Prostate gland (tissue), 2 donors: ENCODE measurements around the gene SPRED2.

ENCODE experiments used
- CTCF ChIP-seq, 4 experiments: fragments of 200-600 bp in 2 of 4; fragments of 450-650 bp in 2 of 4; sonication (generic) in 2 of 4; IDR thresholded peaks; 1 replicate in 3 of 4; 2 replicates in 1 of 4; pipeline ENCODE4 v1.5.1; 2016 to 2019; ENCODE audit warnings: antibody characterized with exemption in 4 of 4, mild to moderate bottlenecking in 2 of 4, moderate library complexity in 2 of 4
- POLR2A ChIP-seq: fragments of 450-650 bp; IDR thresholded peaks from one replicate; pipeline ENCODE4 v1.6.1; 2016; ENCODE audit warnings: antibody characterized with exemption, mild to moderate bottlenecking
- POLR2AphosphoS5 ChIP-seq: sonication (generic); formaldehyde crosslinking; IDR thresholded peaks from one replicate; pipeline ENCODE4 v1.6.1; 2017; ENCODE audit warnings: antibody characterized with exemption

DNA sequence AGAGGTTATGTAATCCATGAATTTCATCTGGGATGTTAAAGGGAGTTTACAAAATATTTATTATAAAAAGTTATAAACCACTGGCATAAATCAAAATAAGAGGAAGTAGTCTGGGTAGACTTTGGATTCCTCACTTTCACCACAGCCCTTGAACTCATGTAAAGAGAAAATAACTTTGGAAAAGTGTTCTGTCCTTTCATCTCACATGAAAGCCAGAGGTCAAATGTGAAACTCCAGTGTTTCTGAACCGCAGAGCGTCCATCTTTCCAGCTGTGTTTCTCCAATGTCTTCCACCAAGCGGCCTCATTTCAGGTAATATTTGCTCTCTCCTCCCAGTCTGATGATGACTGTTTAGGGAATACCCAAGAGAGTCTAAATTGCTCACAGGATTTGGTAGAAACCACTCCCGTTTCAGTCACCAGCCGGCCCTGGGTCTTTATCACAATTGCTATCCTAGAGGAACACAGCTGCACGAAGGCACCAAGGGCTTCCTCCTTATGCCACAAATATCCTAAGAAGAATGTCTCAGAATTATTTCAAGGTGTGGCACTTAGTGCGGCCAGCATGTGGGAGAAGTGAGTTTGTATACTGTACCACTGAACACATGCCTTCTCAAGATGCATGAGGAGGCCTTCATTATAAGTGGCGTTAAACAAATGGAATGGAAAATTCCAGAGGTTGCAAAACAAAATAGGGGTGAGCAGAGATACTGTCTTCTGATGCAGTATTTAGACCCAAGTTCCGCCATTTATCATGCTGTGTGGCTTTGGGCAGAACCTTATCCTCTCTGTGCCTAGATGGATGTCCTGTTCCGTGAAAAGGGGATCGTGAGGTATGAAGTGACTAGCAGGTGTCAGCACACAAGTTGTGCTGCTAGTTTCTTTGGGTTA is 140.9 kb downstream of the SPRED2 start:
- TF ChIP-seq CTCF (IDR thresholded peaks at IDR 0.05) (no peak), POLR2A (no peak), POLR2AphosphoS5 (no peak)
